GM21360 (cell line): ENCODE results near the gene CNTNAP3B.
"Not testable (repeated sequence)": the region's sequence is repeated elsewhere in the genome, so short reads cannot be mapped to it uniquely, and the experiment has no call there.

Source experiments
- ATAC-seq: cut with Tn5 transposase; IDR thresholded peaks from one replicate; pipeline ENCODE4 v1.9.1; 2021; ENCODE audit warnings: mild to moderate bottlenecking, moderate library complexity; ENCODE audit not compliant: unreplicated experiment

The CNTNAP3B gene

GRCh38 chr9:41977965-41978600 is 151.1 kb downstream of the CNTNAP3B start:
- not testable (repeated sequence) for ATAC-seq

- ATAC-seq, result not testable (repeated sequence)
Measured at GRCh38 chr9:41974906-41975305, 154.3 kb downstream of the CNTNAP3B start.

- not testable (repeated sequence) for ATAC-seq
Measured at GRCh38 chr9:41953007-41953406, 176.2 kb downstream of the CNTNAP3B start.

- not testable (repeated sequence) for ATAC-seq
Measured at GRCh38 chr9:41941738-41942137, 187.5 kb downstream of the CNTNAP3B start.

GRCh38 chr9:41938143-41938542 is 191.1 kb downstream of the CNTNAP3B start:
- not testable (repeated sequence) for ATAC-seq

GRCh38 chr9:41935727-41936126 is 193.5 kb downstream of the CNTNAP3B start:
- ATAC-seq, result not testable (repeated sequence)

GRCh38 chr9:41929172-41929571 is 200.1 kb downstream of the CNTNAP3B start:
- ATAC-seq, result not testable (repeated sequence)

GRCh38 chr9:41917374-41917773 is 211.9 kb downstream of the CNTNAP3B start:
- not testable (repeated sequence) for ATAC-seq

GRCh38 chr9:41905488-41905887 is 223.7 kb downstream of the CNTNAP3B start:
- not testable (repeated sequence) for ATAC-seq

GRCh38 chr9:41902762-41903161 is 226.5 kb downstream of the CNTNAP3B start:
- not testable (repeated sequence) for ATAC-seq

GRCh38 chr9:41898720-41899343 is 230.4 kb downstream of the CNTNAP3B start:
- not testable (repeated sequence) for ATAC-seq

GRCh38 chr9:41874557-41874956 is 254.7 kb downstream of the CNTNAP3B start:
- ATAC-seq, result not testable (repeated sequence)

GRCh38 chr9:41855422-41855821 is 273.8 kb downstream of the CNTNAP3B start:
- ATAC-seq, result not testable (repeated sequence)

- not testable (repeated sequence) for ATAC-seq
Measured at GRCh38 chr9:41851848-41852740, 277.1 kb downstream of the CNTNAP3B start.

GRCh38 chr9:41847829-41848228 is 281.4 kb downstream of the CNTNAP3B start:
- ATAC-seq, result not testable (repeated sequence)
